RPMI7951 (cell line): Measurements from ENCODE around the gene HNRNPL. TPM values are rescaled to one million over a fixed set of nuclear protein-coding genes. Genes with fewer than 3 reads are reported as not detected.
A peak's percentile ranks its signal among the peaks of the same experiment; 100 is the strongest.
"Not testable (repeated sequence)": the region's sequence is repeated elsewhere in the genome, so short reads cannot be mapped to it uniquely, and the experiment has no call there.

Source experiments
- DNase-seq: peaks from one replicate; pipeline ENCODE4 v3.0.0-alpha.2; 2012; ENCODE audit warnings: low read depth
- total RNA-seq: library from RNA; depleted of rRNA; stranded (reverse); fragments of >200 nt; shearing (Covaris generic); gene quantifications from 2 replicates; pipeline ENCODE4 v1.2.3, GENCODE V29; 2014; rRNA removed

HNRNPL gene
- total RNA-seq, result 229 and 286 TPM in 2 replicates

GRCh38 chr19:38849860-38850435, at the start of gene HNRNPL:
Gene HNRNPL (minus strand): TSS chr19:38849986. CDS start chr19:38849966, 20 bp downstream.
- peak; percentile 100 for DNase-seq

- DNase-seq, result peak; percentile 35
Observed at GRCh38 chr19:38898788-38899446, 49.1 kb upstream of the HNRNPL start.

- DNase-seq, result no peak
Observed at GRCh38 chr19:38894968-38895367, 45.2 kb upstream of the HNRNPL start.

DNA sequence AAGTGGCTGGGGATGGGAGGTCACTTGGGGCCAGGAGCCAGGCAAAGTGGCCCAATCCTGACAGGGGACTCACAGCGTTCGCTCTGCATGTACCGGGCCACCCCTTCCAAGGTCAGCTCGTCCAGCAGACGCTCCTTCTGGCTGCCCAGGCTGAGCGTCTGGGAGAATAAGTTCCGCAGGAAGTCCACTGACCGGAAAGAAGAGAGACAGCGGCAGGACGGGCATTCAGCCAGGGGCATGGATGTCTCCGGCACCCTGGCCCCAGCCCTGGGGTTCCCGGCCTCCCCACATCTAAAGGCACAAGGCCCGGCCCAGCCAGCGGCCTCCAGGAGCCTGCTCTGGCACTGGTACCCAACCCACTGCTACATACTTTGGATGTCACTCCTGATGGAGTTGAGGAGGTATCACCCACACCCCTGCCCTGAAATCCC, 43.6 kb upstream of the HNRNPL start:
- no peak for DNase-seq

GRCh38 chr19:38892841-38893240, 43.1 kb upstream of the HNRNPL start:
- DNase-seq, result no peak

DNA sequence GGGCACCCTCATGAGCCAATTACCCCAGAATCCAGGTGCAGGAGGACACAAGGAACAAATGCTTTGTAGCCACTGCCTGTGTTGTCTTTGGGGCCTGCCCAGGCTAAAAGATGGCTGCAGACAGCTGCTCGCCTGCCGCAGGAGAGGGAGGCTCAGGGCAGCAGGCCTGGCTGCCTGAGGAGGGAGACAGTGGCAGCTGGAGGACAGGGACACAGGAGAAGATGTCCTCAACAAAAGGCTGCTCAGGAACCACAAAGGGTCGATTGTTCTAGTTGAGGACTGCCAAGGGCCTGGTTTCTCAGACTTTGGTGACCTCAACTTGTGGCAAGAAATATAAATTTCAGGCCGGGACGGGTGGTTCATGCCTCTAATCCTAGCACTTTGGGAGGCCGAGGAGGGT, 42.0 kb upstream of the HNRNPL start:
- no peak for DNase-seq

GRCh38 chr19:38890686-38891085, 40.9 kb upstream of the HNRNPL start:
- no peak for DNase-seq

GRCh38 chr19:38889803-38890202, 40.0 kb upstream of the HNRNPL start:
- DNase-seq, result no peak

DNA sequence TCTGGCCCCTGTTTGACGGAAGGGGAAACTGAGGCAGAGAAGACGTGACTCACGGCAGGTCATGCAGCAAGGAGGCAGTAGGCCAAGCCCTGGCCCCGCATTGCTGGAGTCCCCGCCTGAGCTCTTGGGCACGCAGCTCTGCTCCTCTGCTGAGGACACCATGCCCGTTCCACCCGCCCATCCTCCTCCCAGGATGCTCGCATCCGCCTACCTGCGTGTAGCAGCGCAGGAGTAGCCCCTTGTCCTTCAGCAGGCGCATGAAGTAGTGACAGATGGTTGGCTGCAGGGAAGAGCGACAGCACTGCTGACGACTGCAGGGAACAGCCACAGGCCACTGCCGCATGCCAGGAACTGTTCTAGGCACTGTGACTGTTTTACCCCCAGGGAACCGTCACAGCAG, 39.1 kb upstream of the HNRNPL start:
- DNase-seq, result no peak

DNA sequence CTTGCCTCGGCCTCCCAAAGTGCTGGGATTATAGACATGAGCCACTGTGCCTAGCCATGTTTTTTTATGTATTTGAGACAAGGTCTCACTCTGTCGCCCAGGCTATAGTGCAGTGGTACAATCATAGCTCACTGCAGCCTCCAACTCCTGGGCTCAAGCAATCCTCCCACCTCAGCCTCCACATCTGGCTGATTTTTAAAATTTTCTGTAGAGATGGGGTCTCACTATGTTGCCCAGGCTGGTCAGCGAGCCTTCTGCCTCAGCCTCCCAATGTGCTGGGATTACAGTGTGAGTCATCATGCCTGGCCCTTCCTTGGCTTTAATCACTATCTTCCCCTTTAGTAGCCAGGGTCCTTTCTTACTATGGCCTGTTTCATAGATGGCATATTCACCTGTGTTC, 34.9 kb upstream of the HNRNPL start:
- not testable (repeated sequence) for DNase-seq

- no peak for DNase-seq
Observed at GRCh38 chr19:38883286-38883685, 33.5 kb upstream of the HNRNPL start.

GRCh38 chr19:38880882-38881609, 31.3 kb upstream of the HNRNPL start:
- DNase-seq, result no peak

GRCh38 chr19:38880076-38880881, 30.5 kb upstream of the HNRNPL start:
- no peak for DNase-seq

GRCh38 chr19:38879400-38879751, 29.6 kb upstream of the HNRNPL start:
- no peak for DNase-seq

- DNase-seq, result no peak
Observed at GRCh38 chr19:38878575-38879399, 29.0 kb upstream of the HNRNPL start.

DNA sequence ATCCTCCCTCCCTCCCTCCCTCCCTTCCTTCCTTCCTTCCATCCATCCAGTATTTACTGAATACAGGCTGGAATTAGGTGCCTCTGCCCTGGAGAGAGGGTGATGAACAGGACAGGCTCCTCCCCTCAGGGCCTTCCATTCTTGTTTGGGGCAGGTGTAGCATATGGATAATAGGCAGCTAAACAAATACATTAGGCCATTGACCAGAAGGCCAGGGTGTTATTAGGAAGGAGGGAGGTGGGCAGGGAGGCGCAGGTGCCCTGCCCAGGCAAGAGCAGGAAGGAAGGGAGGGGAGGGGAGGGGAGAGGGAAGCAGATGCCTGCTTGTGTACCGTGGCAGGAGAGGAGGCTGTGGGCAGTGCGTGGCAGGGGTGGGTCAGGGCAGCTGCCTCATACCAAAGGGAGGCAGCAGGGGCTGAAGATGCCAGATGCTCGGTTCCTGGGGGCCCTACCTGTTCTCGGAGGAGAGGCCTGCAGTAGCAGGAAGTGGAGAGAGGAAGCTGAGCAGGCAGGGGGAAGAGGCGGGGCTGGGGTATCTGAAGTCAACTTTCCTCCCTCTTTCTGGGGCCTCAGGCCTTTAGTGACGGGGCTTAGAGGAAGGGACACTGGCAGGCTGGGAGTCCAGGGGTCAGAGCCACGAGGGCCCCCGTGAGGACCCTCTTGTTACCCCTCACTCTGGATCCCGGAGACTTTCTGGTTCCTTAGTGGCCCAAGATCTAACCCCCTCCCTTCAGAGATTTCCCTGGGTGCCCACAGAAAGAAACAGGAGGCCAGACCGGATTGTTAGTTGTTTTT, 28.2 kb upstream of the HNRNPL start, which contains the start of gene RINL:
RINL (minus strand) TSS at position 495 of the 794 bp plus-strand sequence. CDS start 1,533 bp downstream, outside the sequence.
- no peak for DNase-seq

GRCh38 chr19:38875656-38876395, 26.0 kb upstream of the HNRNPL start:
- DNase-seq, result no peak

- not testable (repeated sequence) for DNase-seq
Observed at GRCh38 chr19:38873400-38873799, 23.6 kb upstream of the HNRNPL start.

DNA sequence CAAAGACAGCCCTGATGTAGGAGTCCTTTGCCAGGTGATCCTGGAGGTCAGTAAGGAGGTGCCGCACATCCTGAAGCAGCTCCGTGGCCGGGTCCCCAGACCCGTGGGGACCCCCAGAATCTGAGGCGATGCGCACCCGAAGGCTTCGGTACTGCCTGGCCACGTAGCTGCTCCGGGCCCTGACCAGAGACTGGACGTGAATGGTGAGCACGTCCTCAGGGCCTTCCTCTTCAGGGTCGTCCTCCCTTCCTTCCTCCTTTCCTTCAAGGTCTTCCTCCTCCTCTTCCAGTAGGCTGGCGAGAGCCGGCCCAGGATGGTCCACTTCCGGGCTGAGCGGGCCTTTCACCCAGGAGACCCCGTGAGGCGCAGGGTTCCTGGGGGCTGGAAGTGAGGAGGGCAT, 20.8 kb upstream of the HNRNPL start:
- no peak for DNase-seq
